ENCODE results near the gene GARIN5A.

GARIN5A gene

GRCh38 chr19:50486823-50487515 lies 10.3 kb upstream of the GARIN5A start:
- TF ChIP-seq CTCF (IDR thresholded peaks at IDR 0.05; ENCODE audit: insufficient read depth, low read depth, low read length, missing control alignments): peak; percentile 44
- no peak overlapping the region for H3K4me3 ChIP-seq (ENCODE audit: low read depth, low read length)
- peak; percentile 71 for DNase-seq (ENCODE audit: low read depth)

DNA sequence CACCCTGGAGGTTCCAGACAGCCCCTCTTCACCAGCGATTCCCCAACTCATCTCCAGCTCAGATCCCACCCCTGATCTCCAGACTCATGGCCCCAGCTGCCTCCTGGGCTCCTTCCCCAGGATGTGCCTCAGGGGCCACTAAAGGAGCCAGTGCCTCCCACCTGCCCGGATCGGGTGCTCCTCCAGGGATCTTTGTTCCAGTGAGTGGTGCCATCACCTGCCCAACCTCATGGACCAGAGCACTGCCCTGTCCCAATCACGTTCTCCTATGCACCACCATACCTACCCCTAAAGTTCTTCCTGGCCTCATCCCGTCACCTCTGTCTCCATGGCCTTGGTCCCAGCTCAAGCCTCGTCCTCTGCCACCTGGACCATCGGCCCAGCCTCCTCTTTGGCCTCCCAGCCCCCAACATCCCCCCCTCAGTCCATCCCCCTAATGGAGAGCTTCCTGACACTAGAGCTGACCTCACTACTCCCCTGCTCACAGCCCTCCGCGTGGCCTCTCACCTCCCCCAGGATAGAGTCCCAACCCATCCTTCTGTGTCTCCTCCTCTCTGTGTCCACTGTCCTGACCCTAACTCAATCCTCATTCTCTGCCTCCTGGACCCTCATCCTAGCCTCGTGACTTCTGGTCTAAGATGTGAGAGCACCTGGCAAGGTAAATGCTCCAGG lies 8.8 kb upstream of the GARIN5A start:
- no peak overlapping the region for H3K4me3 ChIP-seq (ENCODE audit: low read depth, low read length)
- DNase-seq (ENCODE audit: low read depth): no peak
- TF ChIP-seq CTCF (IDR thresholded peaks at IDR 0.05; ENCODE audit: insufficient read depth, low read depth, low read length, missing control alignments): no peak

GRCh38 chr19:50482916-50483315 lies 6.3 kb upstream of the GARIN5A start:
- no peak overlapping the region for H3K4me3 ChIP-seq (ENCODE audit: low read depth, low read length)
- DNase-seq (ENCODE audit: low read depth): no peak
- TF ChIP-seq CTCF (IDR thresholded peaks at IDR 0.05; ENCODE audit: insufficient read depth, low read depth, low read length, missing control alignments): no peak

DNA sequence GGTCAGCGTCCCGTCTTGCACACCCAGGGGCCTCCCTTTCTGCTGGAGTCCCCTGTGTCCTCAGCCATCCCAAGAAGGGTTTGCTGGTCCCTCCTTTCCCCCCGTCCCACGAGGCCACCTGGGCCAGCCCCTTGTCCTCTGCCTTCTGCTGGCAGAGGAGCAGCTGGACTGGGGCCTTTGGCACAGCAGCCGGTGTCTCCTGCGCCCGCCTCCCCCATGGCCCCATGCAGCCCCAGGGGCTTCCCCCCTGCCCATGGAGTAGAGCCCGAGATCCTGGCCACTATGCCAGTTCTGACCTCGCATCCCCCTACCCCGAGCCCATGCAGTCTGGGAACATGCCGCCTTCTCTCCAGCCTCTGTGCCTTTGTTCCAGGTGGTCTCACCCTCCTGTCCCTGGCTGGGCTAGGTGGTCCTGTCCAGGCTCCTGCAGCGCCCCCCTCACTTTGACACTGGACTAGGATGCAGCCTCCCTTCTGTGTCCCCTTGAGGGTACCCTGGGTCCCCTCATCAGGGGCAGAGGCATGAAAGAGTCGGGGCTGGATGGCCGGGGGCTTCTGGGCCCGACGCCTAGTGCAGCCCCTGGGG lies 5.7 kb upstream of the GARIN5A start:
- TF ChIP-seq CTCF (IDR thresholded peaks at IDR 0.05; ENCODE audit: insufficient read depth, low read depth, low read length, missing control alignments): no peak
- H3K4me3 ChIP-seq (ENCODE audit: low read depth, low read length): no peak overlapping the region
- DNase-seq (ENCODE audit: low read depth): no peak

- DNase-seq (ENCODE audit: low read depth): no peak
- H3K4me3 ChIP-seq (ENCODE audit: low read depth, low read length): no peak overlapping the region
- no peak for TF ChIP-seq CTCF (IDR thresholded peaks at IDR 0.05; ENCODE audit: insufficient read depth, low read depth, low read length, missing control alignments)
These were observed 4.9 kb upstream of the GARIN5A start for GRCh38 chr19:50481351-50482149.

GRCh38 chr19:50480281-50481111 lies 3.8 kb upstream of the GARIN5A start:
- TF ChIP-seq CTCF (IDR thresholded peaks at IDR 0.05; ENCODE audit: insufficient read depth, low read depth, low read length, missing control alignments): no peak
- H3K4me3 ChIP-seq (ENCODE audit: low read depth, low read length): no peak overlapping the region
- DNase-seq (ENCODE audit: low read depth): no peak
